ENCODE measurements around the gene FAM240B.

DNA sequence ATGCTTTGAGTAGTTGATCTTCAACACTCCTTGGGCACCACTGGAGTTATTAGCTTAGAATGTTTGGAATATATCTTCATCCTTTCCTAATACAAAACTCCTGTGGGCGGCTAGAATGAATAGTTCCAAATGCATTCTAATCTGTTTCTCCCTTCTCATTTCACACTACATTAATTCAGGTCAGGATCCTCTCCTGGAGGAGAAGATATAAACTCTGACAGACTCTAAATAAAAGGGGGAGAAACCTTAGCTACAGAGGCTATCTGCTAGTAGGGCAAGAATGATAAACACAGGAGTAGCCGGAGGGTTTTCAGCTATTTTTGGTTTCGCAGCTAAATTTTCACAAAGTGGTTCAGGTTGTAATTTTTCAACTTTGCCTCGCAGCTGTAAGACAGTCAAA lies 45.2 kb upstream of the FAM240B start:
- TF ChIP-seq, protein P1, sequence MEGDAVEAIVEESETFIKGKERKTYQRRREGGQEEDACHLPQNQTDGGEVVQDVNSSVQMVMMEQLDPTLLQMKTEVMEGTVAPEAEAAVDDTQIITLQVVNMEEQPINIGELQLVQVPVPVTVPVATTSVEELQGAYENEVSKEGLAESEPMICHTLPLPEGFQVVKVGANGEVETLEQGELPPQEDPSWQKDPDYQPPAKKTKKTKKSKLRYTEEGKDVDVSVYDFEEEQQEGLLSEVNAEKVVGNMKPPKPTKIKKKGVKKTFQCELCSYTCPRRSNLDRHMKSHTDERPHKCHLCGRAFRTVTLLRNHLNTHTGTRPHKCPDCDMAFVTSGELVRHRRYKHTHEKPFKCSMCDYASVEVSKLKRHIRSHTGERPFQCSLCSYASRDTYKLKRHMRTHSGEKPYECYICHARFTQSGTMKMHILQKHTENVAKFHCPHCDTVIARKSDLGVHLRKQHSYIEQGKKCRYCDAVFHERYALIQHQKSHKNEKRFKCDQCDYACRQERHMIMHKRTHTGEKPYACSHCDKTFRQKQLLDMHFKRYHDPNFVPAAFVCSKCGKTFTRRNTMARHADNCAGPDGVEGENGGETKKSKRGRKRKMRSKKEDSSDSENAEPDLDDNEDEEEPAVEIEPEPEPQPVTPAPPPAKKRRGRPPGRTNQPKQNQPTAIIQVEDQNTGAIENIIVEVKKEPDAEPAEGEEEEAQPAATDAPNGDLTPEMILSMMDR (conservative IDR thresholded peaks at IDR 0.05; ENCODE audit: low read length) = no peak
- TF ChIP-seq EZH2phosphoT487 (IDR thresholded peaks at IDR 0.05; ENCODE audit: borderline replicate concordance) = no peak

Data from Loucy (cell line).